GM21381 (cell line): Measurements from ENCODE around the gene HELZ.

Experiments
- ATAC-seq: cut with Tn5 transposase; IDR thresholded peaks from one replicate; pipeline ENCODE4 v1.9.1; 2021; ENCODE audit warnings: mild to moderate bottlenecking, moderate library complexity; ENCODE audit not compliant: unreplicated experiment

HELZ gene

DNA sequence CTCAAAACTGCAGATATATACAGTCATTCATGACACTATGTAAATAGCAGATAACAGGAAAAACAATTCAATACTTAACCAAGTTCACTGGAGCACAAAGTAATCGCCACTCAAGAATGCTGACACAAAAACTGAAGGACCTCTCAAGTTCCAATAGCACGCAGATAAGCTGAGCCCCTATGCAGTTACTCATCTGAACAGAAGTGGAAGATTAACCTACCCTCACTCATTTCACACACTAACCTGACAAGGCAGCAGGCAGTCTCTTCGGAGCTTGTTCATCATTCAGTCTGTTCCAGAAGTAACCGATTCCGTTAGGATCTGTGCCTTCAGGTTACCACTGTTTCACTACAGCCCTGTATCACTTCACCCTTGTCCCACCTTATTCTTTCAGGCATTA lies 6.0 kb downstream of the HELZ start:
- no peak for ATAC-seq

DNA sequence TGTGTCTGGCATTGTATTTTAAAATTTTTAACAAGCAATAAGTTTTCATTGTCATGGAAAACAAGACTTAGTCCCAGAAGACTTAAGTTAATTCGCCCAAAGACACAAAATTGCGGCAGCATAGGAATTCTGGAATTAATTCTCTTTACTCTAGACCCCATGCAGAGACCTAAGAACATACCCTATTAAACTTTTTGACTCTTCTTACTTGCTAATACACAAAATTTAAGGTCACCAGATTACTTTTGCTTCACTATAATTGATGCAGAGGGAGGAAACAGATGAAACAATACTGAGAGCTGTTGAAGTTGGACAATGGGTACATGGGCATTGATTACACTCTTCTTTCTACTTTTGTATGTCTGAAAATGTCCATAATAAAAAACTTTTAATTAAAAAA lies 12.6 kb downstream of the HELZ start:
- ATAC-seq = no peak

DNA sequence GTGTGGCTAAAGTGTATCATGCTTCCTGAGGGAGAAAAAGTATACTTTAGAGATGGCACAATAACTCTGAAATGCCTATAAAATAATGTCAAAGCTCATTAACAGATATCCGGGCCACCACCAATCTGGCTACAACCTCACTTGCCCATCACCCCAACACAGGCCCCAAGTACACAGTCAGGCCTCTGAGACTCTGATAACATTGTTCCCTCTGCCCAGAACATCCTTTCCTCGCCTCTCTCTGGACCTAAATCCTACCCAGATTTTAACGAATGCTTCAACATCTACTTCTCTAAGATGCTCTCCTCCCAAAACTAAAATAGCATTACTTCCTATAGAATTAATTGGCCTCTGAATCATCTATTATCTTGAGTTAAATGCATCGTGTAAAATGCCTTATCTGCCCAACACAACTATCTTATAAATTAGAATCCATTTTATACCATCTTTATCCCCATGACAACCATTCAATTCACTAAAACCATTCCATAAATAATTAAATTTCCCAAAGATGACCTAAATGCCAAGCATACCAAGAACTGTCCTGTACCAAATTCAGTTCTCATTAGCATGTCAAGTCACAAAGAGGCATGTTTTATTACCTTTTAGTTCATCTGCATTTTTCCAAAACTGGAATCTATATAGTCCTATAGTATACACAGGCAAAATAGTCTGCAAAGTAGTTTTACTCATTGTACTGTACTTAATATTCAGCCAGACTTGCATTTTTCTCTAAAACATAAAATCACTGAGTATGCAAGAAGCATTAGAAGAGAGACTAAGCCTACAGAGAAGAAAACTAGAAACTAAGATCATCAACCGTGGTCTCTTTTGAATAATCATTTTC lies 15.7 kb downstream of the HELZ start:
- no peak for ATAC-seq

DNA sequence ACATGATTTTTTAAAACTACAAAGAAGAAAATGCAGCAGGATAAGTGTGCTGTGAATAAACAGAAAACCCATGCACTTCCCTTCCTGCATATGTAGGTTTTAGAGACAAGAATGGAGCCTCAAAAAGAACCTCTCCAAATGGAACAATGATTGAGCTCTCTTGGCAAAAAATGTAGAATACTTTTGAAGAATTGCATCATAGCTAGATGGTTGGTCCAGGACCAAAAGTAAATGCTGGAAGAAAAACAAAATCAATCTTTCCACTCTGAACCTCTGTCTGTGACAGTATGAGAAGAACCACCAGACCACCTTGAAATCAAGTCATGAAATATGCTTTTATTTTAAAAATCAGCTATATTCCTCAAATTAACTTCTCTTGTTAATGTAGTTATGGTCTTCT lies 17.5 kb downstream of the HELZ start:
- no peak for ATAC-seq

DNA sequence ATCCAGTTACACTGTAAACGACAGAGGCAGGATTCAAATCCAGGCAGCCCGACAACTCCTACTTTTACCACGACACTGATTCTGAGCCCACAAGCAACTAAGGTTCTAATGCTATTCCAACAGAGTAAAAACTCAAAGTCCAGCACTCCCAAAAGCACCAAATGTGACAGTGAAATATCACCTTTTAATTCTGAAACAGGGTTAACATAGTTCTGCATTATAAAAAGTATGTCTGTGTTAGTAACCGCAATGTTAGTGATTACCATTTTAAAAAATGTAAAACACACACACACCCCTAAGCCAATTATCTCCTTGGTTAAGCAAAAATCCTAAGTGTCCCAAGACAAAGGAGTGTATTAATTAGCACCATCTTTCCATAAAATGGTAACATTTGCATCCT lies 19.7 kb downstream of the HELZ start:
- ATAC-seq = no peak

DNA sequence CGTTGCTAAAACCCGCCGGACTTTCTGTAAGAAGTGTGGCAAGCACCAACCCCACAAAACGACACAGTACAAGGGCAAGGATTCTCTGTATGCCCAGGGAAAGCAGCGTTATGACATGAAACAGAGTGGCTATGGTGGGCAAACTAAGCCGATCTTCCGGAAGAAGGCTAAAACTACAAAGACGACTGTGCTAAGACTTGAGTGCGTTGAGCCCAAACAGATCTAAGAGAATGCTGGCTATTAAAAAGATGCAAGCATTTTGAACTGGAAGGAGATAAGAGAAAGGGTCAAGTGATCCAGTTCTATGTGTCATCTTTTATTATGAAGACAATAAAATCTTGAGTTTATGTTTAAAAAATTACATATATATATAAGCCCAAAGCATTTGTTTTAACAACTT lies 20.3 kb downstream of the HELZ start:
- no peak for ATAC-seq

DNA sequence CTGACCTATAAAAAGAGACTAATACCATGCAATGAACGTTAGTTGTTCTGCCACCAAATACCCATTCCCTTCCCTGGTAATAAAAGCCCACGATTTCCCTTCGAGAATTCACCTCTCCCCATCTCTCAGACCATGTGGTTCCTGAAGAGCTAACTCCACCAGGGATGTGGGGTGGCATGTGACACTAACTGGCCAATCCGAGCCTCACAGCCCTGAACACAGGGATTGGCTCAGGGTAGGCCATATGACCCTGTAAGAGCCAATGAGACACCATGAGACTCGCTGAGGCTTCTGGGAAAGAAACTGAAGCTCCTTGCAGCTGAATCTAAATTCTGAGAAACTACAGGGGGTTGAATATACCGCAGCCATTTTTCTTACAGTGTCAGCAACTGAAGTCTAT lies 21.1 kb downstream of the HELZ start:
- ATAC-seq = no peak

DNA sequence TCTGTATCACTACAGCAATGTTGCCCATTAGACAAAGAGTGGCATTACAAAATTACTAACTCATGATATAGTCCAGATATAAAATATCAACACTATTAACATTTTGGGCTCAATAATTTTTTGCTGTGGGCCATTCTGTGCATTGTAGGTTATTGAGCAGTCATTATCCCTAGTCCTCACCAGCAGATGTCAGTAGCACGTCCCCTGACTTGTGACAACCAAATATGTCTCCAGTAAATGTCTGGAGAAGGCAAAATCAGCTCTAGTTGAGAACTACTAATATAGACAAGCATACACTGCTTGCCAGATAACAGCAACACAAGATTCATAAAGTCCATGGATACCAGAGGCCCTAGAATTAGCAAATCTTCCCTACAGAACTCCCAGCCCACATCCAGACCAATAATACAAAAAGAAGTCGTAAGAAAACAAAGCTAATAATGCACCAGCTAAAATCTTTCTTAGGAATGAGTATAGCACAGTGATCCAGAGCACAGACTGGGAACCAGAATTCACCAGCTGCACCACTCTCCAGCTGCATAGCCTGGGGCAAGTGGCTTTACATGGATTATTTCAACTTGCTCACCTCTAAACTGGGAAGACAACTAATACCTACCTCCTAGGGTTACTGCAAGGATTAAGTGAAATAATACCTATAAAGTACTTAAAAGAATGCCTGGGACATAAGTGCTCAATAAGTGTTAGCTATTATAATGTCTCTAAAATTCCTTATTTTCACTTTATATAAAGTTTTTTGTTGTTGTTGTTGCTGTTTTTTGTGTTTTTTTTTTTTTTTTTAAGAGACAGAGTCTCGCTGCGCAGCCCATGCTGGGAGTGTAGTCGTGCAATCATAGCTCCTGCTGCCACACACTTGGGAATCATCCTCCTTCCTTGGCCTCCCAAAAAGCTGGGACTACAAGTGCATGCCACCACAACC lies 23.7 kb downstream of the HELZ start:
- ATAC-seq = no peak

DNA sequence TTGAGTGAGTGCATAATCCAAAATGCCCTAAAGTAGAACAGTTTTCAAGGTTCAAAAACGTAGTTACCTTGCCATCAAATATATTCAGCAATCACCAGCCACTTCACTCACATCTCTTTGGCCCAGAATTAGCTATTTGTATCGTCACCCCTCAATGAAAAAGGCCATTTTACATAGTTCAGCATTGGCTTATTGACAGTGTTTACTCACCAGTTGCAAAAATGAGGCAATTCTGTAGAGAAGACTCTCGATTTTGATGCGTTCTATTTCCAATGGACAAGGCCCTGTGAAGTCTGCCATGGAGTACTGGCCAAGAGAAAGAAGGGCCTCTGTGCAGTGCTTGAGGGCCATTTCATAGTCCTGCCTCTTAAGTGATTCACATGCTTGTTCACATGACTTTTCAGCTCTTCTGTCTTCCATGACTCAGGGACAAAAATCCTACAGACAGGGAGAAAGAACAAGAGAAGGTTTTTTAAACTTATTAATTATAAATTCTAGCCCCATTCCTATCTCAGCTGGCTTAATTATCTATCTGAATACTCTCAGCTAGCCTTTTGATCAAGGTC lies 26.5 kb downstream of the HELZ start:
- ATAC-seq = no peak

DNA sequence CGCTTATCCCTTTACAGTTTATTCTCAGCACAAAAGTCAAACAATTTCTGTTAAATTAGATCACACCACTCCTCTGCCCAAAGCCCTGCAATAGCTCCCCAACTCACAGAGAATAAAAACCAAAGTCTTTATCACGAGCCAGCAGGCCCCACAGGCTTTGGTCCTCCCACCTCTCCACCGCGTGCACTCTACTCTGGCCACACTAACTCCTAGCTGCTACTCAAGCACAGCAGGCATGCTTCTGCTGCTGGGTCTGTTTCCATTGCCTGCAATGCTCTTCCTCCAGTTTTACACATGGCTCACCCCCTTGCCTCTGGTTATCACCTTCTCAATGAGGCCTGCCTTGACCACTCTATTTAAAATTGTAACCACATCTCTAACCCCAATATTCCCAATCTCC lies 27.6 kb downstream of the HELZ start:
- no peak for ATAC-seq

DNA sequence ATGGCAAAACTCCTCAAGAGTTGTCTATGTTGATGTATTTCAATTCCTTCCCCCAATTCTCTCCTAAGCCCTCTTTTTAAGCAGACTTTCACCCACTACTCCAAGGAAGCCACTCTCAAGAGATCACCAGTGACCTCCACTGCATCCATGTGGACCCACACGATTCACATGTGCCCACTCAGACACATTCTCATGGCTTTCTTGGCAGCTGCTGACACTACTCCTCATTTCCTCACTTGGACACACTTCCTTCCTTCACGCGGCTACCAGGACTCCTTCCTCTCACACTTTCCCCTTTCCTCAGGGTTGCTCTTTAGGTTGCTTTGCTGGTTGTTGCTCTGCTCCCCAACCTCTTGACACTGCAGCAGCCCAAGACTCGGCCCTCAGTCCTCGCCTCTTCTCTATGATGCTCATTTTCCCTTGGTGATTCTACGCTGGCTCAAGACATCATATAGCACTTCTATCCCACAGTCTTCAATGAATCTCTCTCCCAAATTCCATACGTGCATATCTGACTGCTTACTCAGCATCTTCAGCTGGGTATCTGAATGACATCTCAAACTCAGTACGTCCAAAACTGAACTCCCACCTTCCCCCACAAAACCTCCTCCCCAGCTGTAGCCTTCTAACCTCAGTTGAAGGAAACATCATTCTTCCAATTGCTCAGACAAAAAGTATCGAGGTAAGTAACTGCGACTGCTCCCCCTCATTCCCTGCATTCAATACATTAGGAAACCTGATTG lies 28.2 kb downstream of the HELZ start:
- ATAC-seq = no peak

DNA sequence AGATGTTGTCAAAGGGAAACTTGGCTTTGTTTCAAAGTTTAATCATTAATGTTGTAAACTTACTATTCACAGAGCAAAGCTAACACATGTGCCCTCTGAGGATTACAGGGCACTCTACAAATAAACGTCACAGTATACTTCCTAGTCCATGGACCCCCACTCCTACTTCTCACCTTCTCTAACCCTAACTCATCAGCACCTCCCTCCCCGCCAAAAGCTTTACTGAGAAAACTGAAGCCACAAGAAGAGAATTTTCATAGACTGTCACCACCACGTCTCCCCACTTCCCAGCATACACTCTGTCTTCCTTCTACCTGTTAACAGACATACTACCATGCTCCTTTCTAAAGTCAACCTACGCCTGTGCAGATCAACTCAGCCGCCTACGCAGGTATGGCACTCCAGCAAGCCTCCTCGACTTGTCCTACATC lies 29.0 kb downstream of the HELZ start:
- no peak for ATAC-seq

DNA sequence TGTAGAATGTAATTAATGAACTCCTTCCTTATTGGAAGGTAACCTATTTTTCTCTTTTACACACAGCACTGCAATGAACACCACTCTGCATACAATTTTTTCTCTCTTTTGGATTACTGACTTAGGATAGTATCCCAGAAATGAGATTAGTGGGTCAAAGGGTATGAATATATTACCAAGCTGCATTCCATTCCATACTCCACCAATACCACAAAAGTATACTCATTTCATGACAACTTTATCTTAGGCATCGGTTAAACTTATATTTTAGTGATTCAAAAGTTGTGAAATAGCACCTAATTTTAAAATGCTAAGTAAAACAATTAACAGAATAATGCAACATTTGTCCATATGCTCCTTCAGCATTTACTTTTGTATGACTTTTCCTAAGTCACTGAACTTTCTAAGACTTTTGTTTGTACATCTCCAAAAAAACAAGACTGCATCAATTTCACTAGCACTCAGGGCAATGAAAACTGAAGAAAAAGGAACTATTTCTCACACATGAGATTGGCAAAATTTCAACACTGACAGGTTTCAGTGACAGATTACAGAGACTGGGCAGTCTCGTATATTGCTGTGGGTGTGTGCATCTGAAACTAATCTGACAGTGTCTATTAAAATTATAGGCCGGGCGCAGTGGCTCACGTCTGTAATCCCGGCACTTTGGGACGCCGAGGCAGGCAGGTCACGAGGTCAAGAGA lies 32.1 kb downstream of the HELZ start:
- no peak for ATAC-seq

DNA sequence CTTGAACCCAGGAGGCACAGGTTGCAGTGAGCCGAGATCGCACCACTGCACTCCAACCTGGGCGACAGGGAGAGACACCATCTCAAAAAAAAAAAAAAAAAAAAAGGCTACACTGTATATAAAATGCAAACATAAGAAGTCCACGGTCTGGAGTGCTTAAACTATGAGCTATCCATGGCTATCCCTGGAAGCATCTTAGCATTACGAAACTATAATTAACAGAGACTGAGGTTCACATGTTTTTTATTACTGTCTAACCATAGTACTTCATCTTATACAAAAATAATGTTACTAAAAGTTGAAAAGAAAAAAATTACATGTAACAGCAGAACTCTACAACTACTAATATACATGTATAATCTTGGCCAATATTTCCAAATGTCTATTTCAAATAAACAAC lies 32.8 kb downstream of the HELZ start:
- ATAC-seq = no peak

DNA sequence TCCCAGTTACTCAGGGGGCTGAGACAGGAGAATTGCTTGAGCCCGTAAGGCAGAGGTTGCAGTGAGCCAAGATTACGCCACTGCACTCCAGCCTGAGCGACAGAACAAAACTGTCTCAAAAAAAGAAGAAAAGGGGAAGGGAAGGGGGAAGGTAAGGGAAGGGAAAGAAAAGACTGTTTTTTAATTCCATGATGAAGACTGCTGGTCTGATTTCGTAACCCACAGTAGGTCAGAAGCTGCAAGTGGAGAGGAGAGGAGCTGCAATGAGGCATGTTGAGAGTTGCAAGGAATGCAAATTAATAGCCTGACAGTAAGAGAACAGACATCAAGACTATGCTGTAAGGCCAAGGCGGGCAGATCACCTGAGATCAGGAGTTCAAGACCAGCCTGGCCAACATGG lies 33.3 kb downstream of the HELZ start:
- no peak for ATAC-seq

DNA sequence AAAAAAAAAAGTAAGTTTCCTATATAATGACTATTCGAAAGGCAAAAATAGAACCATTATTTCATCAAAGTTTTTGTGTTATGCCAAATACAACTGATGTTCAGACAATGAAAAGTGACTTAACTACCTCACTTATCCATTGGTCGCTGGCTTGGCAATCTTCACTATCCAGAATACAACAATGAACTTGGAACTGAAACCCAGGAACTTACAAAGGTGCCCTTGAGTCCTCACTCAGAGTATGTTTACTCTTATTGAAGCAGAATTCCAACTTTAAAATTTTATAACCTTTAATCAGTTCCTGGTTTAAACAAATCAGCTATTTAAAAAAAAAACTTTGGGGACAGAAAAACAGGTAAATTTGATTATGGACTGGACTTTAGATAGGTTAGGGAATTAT lies 34.1 kb downstream of the HELZ start:
- no peak for ATAC-seq

DNA sequence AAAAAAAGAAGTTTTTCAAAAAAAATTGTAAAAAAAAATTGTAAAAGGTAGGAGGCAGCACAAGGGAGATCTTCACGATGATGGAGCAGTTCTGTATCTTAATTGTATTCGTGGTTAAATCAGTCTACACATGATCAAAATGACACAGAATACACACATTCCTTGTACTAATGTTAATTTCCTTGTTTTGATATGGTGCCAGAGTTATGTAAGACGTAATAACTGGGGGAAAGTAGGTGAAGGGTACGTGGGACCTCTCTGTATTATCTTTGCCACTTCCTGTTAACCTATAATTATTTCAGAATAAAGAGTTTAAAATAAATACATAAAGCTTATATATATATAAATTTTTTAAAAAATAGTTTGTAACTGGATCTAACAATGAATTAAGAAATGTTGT lies 36.8 kb downstream of the HELZ start:
- no peak for ATAC-seq

DNA sequence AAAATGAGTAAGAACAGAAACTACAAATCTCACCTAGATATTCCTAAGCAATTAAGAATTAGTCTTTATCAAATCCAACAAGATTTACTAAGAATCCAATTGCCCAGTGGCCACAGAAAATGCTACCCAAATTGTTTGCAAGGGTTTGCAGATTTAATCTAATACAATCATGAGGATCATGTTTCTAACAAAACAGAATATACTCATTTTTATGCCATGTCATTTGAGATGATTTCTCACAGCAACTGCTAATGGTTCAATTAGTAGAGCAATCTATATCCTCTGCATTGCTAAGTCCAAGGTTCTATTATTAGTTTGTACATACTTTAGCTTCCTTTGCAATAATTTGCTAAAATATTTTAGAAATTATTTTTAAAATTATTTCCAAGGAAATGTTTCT lies 41.2 kb downstream of the HELZ start:
- ATAC-seq = no peak

DNA sequence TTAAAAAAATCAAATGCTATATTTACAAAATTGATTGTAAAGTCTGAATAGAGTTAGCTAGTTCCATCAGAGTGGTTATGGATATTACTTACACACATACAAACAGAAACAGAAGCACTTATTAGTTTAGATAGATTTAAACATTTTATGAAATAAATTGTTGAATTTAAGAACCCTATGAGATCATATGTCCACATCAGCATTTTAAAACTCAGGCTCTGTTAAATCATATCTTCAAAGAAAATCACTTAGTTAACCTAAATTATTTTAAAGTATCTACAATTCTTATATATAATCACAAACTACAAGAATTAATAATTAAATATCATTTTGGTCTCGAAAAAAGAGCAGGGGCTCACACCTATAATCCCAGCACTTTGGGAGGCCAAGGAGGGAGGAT lies 42.5 kb downstream of the HELZ start:
- no peak for ATAC-seq

DNA sequence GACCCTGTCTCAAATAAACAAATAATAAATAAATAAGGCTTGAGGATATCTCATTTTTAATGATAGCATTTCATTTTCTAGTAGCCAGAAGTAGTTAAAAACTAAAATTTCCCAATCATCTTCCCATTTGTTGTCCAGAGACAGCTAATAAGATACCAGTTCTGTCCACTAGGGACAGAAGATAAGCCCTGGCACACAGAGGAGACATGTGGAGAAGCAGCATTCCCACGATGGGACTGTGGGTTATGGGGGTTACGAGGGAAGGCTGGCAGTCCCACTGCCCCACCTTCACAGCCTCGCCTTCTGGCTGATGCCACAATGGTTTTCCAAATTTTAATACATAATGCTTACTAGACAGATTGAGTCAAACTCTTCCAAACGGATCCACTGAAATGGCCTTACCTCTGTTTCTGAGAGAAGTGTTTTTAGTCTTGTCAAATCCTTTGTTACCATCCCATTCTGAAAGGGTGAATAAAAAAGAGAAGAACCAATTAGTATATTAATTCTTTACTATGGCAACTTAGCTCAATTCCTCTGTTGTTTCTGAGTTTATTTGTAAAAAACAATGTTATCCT lies 44.2 kb downstream of the HELZ start:
- no peak for ATAC-seq
